ENCODE results near the gene TMEM201. TPM values are rescaled to one million over a fixed set of nuclear protein-coding genes. Genes with fewer than 3 reads are reported as not detected.

Gene TMEM201
- total RNA-seq, 1 experiment from 2014 or later, result 49.0 TPM

GRCh38 chr1:9607352-9607751 is 18.6 kb downstream of the TMEM201 start:
- Histone ChIP-seq H3K27ac (ENCODE audit: low read depth, low read length, poor library complexity, severe bottlenecking) (no peak overlapping the region), H3K36me3 (ENCODE audit: insufficient read depth, low read length, poor library complexity, severe bottlenecking) (peaks cover 57% of the 10 kb centered on the region), H3K4me3 (ENCODE audit: low read depth, low read length, poor library complexity, severe bottlenecking) (no peak overlapping the region), H3K4me1 (ENCODE audit: insufficient read depth, low read length, poor library complexity, severe bottlenecking) (no peaks in the 10 kb centered on the region), H3K9me3 (ENCODE audit: low read depth, low read length, poor library complexity, severe bottlenecking) (no peaks in the 10 kb centered on the region), H3K27me3 (replicated peaks; ENCODE audit: insufficient read depth, low read depth, low read length, poor library complexity) (no peaks in the 10 kb centered on the region)
- CTCF ChIA-PET, result no interaction called here
- intact Hi-C loops (cut with micrococcal nuclease; ENCODE audit: unreplicated experiment), result no loop called here
- BruUV-seq (replicated peaks), result no TSS peak
- TF ChIP-seq CTCF (conservative IDR thresholded peaks at IDR 0.05; ENCODE audit: low read depth, low read length), result no peak
- no peak for TF ChIP-seq EZH2 (IDR thresholded peaks at IDR 0.05; ENCODE audit: borderline replicate concordance, low read depth, low read length, poor library complexity, severe bottlenecking)
- no peak for DNase-seq (ENCODE audit: low spot score)
- POLR2A ChIA-PET (ENCODE audit: low non-redundant PET), result no interaction called here

GRCh38 chr1:9609998-9610397 is 21.3 kb downstream of the TMEM201 start:
- Histone ChIP-seq H3K9me3 (ENCODE audit: low read depth, low read length, poor library complexity, severe bottlenecking) (no peaks in the 10 kb centered on the region), H3K4me1 (ENCODE audit: insufficient read depth, low read length, poor library complexity, severe bottlenecking) (no peaks in the 10 kb centered on the region), H3K4me3 (ENCODE audit: low read depth, low read length, poor library complexity, severe bottlenecking) (no peak overlapping the region), H3K36me3 (ENCODE audit: insufficient read depth, low read length, poor library complexity, severe bottlenecking) (peaks cover 51% of the 10 kb centered on the region), H3K27ac (ENCODE audit: low read depth, low read length, poor library complexity, severe bottlenecking) (no peak overlapping the region), H3K27me3 (replicated peaks; ENCODE audit: insufficient read depth, low read depth, low read length, poor library complexity) (no peaks in the 10 kb centered on the region)
- CTCF ChIA-PET, result interaction anchor here (0.5 kb wide), 1 partner anchor 139 kb away, joined by 3 read pairs; no protein-coding TSS in a partner anchor
- TF ChIP-seq CTCF (conservative IDR thresholded peaks at IDR 0.05; ENCODE audit: low read depth, low read length), result no peak
- TF ChIP-seq EZH2 (IDR thresholded peaks at IDR 0.05; ENCODE audit: borderline replicate concordance, low read depth, low read length, poor library complexity, severe bottlenecking), result no peak
- DNase-seq (ENCODE audit: low spot score), result no peak
- intact Hi-C loops (cut with micrococcal nuclease; ENCODE audit: unreplicated experiment), result no loop called here
- BruUV-seq (replicated peaks), result no TSS peak
- POLR2A ChIA-PET (ENCODE audit: low non-redundant PET), result no interaction called here

GRCh38 chr1:9610548-9610947 is 21.8 kb downstream of the TMEM201 start:
- Histone ChIP-seq H3K27me3 (replicated peaks; ENCODE audit: insufficient read depth, low read depth, low read length, poor library complexity) (no peaks in the 10 kb centered on the region), H3K4me1 (ENCODE audit: insufficient read depth, low read length, poor library complexity, severe bottlenecking) (no peaks in the 10 kb centered on the region), H3K9me3 (ENCODE audit: low read depth, low read length, poor library complexity, severe bottlenecking) (no peaks in the 10 kb centered on the region), H3K4me3 (ENCODE audit: low read depth, low read length, poor library complexity, severe bottlenecking) (no peak overlapping the region), H3K27ac (ENCODE audit: low read depth, low read length, poor library complexity, severe bottlenecking) (no peak overlapping the region), H3K36me3 (ENCODE audit: insufficient read depth, low read length, poor library complexity, severe bottlenecking) (peaks cover 51% of the 10 kb centered on the region)
- TF ChIP-seq EZH2 (IDR thresholded peaks at IDR 0.05; ENCODE audit: borderline replicate concordance, low read depth, low read length, poor library complexity, severe bottlenecking), result no peak
- no peak for TF ChIP-seq CTCF (conservative IDR thresholded peaks at IDR 0.05; ENCODE audit: low read depth, low read length)
- DNase-seq (ENCODE audit: low spot score), result no peak
- CTCF ChIA-PET, result interaction anchor here (0.5 kb wide), 1 partner anchor 140 kb away, joined by 3 read pairs; no protein-coding TSS in a partner anchor
- intact Hi-C loops (cut with micrococcal nuclease; ENCODE audit: unreplicated experiment), result no loop called here
- no TSS peak for BruUV-seq (replicated peaks)
- POLR2A ChIA-PET (ENCODE audit: low non-redundant PET), result no interaction called here

Data from A673 (cell line).